Astrocyte of the cerebellum (primary cell): ENCODE results near the gene RAB25.
"Not testable (repeated sequence)": the region's sequence is repeated elsewhere in the genome, so short reads cannot be mapped to it uniquely, and the experiment has no call there.

Experiments used
- DNase-seq: peaks from one replicate; pipeline ENCODE4 v3.0.0-alpha.2; 2011; ENCODE audit warnings: low read depth
- H3K4me3 ChIP-seq: 2 replicates; pipeline ENCODE4 v1.5.1; 2011; ENCODE audit warnings: mild to moderate bottlenecking, low read depth, low read length, moderate library complexity
- CTCF ChIP-seq: IDR thresholded peaks from 2 replicates; pipeline ENCODE4 v1.5.1; 2012; ENCODE audit warnings: low read length, low read depth, moderate library complexity, mild to moderate bottlenecking; ENCODE audit errors: missing control alignments
- in situ Hi-C: cut with HindIII; loops from 2 replicates; pipeline ENCODE4 v1.10.0; 2017; ENCODE audit warnings: low sequenced_read_pairs

Gene RAB25

GRCh38 chr1:156065212-156065611 is 4.3 kb downstream of the RAB25 start:
- in situ Hi-C loops, result no loop called here
- DNase-seq, result no peak
- no peak for TF ChIP-seq CTCF
- no peak overlapping the region for H3K4me3 ChIP-seq

DNA sequence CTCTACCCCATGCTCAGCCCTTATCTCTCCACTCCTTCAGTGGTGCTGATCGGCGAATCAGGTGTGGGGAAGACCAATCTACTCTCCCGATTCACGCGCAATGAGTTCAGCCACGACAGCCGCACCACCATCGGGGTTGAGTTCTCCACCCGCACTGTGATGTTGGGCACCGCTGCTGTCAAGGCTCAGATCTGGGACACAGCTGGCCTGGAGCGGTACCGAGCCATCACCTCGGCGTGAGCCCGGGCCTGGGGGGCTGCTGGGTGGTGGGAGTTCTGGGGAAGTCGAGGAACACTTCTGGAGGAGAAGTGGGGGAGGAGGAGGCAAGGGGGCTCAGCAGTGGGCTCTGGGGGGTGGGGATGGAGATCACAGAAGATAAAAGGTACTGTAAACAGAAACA is 4.9 kb downstream of the RAB25 start:
- H3K4me3 ChIP-seq, result no peak overlapping the region
- no peak for TF ChIP-seq CTCF
- in situ Hi-C loops, result no loop called here
- no peak for DNase-seq

GRCh38 chr1:156067262-156067661 is 6.3 kb downstream of the RAB25 start:
- TF ChIP-seq CTCF, result no peak
- in situ Hi-C loops, result no loop called here
- no peak overlapping the region for H3K4me3 ChIP-seq
- no peak for DNase-seq

- DNase-seq, result no peak
- in situ Hi-C loops, result no loop called here
- no peak for TF ChIP-seq CTCF
- no peak overlapping the region for H3K4me3 ChIP-seq
Observed at GRCh38 chr1:156069490-156070455, 8.8 kb downstream of the RAB25 start.

DNA sequence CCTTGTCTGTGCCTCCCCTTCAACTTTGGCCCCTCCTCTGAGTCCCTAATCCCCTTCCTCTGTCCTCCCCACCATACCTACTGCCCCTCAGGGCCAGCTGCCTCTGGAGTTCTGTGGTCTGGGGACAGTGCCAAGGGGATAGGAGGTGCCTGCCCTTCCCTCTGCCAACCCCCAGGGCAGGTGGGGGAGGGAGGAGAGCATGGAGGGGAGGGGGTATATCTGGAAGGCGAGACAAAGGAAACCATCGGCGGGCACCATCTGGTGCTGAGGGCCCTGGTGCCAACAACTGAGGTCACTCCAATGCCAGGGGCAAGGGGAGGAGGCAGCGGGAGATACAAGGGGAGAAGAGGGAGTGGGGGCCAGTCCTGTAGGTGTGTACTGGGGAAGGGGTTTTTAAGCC is 9.6 kb downstream of the RAB25 start:
- in situ Hi-C loops, result no loop called here
- TF ChIP-seq CTCF, result no peak
- no peak for DNase-seq
- no peak overlapping the region for H3K4me3 ChIP-seq

DNA sequence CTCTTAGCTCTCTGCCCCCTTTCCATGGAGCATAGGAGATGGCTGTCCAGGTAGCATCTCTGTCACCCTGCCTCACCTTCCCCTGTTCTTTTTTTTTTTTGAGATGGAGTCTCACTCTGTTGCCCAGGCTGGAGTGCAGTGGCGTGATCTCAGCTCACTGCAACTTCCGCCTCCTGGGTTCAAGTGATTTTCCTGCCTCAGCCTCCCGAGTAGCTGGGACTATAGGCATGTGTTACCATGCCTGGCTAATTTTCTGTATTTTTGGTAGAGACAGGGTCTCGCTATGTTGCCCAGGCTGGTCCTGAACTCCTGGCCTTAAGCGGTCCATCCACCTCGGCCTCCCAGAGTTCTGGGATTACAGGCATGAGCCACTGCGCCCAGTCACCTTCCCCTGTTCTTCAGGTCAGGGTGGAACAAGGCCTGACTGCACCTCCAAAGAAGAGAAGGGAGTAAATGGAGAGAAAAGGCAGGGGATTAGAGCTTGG is 10.4 kb downstream of the RAB25 start:
- DNase-seq, H3K4me3 ChIP-seq, in situ Hi-C loops: not testable (repeated sequence)

DNA sequence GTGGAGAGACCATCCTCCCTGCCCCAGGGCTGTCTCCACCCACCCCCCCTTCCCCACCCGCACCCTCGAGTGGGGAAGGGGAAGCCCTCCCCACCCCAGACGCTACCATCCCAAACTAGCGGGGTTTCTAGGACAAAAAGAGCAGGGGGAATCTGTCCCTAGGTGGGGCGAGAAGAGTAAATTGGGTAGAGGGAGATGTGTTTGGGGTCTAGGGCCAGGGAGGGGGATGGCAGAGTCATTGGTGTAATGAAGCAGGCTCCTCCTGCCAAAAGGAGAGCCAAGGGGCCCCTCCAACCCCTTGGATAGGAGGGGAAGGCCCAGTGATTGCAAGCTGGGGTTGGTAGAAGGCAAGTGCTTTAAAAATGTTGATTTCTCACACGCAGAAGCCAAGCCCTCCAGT is 11.3 kb downstream of the RAB25 start:
- DNase-seq, result no peak
- no peak overlapping the region for H3K4me3 ChIP-seq
- in situ Hi-C loops, result no loop called here
- TF ChIP-seq CTCF, result no peak
